Thoracic aorta (tissue), 2 donors: ENCODE data around the gene VPS35L. TPM values are rescaled to one million over a fixed set of nuclear protein-coding genes. Genes with fewer than 3 reads are reported as not detected.

Experiments
- ATAC-seq: fragments of 150-250 bp; one replicate; pipeline ENCODE4 v1.8.0; 2017; ENCODE audit warnings: low read depth; ENCODE audit not compliant: insufficient number of reproducible peaks, low FRiP score
- DNase-seq: peaks from one replicate; pipeline ENCODE4 v3.0.0-alpha.2; 2020; ENCODE audit warnings: low spot score
- H3K27ac ChIP-seq, 2 donors: fragments of 200-600 bp; sonication (generic); 1 replicate in 1 of 2; 2 replicates in 1 of 2; pipeline ENCODE4 v1.5.1; 2016; ENCODE audit warnings: mild to moderate bottlenecking in 2 of 2, moderate library complexity in 2 of 2
- H3K27me3 ChIP-seq: fragments of 200-600 bp; sonication (generic); replicated peaks from 2 replicates; pipeline ENCODE4 v1.6.0; 2016; ENCODE audit warnings: mild to moderate bottlenecking; ENCODE audit not compliant: insufficient read depth
- H3K36me3 ChIP-seq: fragments of 200-600 bp; sonication (generic); one replicate; pipeline ENCODE4 v1.5.1; 2016
- H3K4me1 ChIP-seq, 2 donors: fragments of 200-600 bp; sonication (generic); 1 replicate in 1 of 2; 2 replicates in 1 of 2; pipeline versions ENCODE4 v1.5.1 to v1.6.0; 2016; ENCODE audit warnings: low read depth in 2 of 2, mild to moderate bottlenecking in 1 of 2; ENCODE audit not compliant: control insufficient read depth in 1 of 2
- H3K4me3 ChIP-seq: fragments of 200-600 bp; sonication (generic); 2 replicates; pipeline ENCODE4 v1.5.1; 2016; ENCODE audit warnings: mild to moderate bottlenecking
- H3K9me3 ChIP-seq: fragments of 200-600 bp; sonication (generic); 2 replicates; pipeline ENCODE4 v1.5.1; 2016
- total RNA-seq, 2 donors: library from RNA; depleted of rRNA; stranded (reverse); fragments of >200 nt; gene quantifications; one replicate each; pipeline versions ENCODE4 v1.1.0 to v1.2.3, GENCODE V29; 2016
- TF ChIP-seq, protein P1 (sequence below): fragments of 200-600 bp; sonication (generic); IDR thresholded peaks from one replicate; pipeline ENCODE4 v1.5.1; 2019; ENCODE audit warnings: antibody characterized with exemption

VPS35L gene
- total RNA-seq, 2 donors from 2014 or later: 38.2 to 41.6 TPM

DNA sequence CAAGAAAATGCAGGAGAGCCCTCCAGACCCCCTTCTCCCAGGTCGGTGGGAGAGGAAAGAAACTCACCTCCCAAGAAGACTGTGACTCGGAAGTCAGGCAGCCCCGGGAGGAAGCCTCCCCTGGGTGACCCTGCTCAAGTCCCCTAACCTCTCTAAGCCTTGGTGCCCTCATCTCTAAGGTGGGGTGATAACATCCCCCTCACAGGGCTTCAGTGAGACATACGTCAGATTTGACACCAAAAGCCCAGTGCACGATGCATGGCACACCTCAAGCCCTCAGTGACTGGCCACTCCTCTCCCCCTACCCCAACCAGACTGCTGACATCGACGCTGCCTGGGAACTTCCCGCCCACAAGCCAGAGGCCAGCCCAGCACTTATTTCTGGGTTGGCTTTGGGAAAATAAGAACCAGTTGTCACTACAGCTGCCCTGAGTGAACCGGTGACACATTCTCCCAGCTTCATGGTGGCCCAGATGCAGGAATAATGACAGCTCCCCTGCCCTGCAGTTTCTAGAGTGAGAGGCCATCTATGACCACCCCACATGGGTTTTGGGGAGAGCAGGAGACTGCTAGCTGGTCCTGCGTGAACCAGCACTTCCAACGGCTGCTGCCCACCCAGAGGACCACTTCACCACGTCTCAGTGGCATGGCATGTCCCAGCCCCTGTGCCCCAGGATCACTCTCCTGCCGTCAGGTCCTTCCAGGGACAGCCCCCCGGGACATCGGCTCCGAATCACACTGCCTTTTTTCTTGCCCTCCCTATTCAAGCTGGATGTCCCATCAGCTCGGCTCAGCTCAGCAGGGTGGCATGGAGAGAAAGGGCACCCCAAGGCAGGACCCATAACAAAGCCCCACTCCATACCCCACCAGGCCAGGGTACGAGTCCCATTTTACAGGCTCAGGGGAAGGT is 153.0 kb downstream of the VPS35L start:
- Histone ChIP-seq H3K27me3 (no peaks in the 10 kb centered on the region), H3K27ac (no peak overlapping the region), H3K4me1 (no peaks in the 10 kb centered on the region), H3K36me3 (peaks cover 21% of the 10 kb centered on the region), H3K9me3 (no peaks in the 10 kb centered on the region), H3K4me3 (no peak overlapping the region)
- TF ChIP-seq, protein P1, sequence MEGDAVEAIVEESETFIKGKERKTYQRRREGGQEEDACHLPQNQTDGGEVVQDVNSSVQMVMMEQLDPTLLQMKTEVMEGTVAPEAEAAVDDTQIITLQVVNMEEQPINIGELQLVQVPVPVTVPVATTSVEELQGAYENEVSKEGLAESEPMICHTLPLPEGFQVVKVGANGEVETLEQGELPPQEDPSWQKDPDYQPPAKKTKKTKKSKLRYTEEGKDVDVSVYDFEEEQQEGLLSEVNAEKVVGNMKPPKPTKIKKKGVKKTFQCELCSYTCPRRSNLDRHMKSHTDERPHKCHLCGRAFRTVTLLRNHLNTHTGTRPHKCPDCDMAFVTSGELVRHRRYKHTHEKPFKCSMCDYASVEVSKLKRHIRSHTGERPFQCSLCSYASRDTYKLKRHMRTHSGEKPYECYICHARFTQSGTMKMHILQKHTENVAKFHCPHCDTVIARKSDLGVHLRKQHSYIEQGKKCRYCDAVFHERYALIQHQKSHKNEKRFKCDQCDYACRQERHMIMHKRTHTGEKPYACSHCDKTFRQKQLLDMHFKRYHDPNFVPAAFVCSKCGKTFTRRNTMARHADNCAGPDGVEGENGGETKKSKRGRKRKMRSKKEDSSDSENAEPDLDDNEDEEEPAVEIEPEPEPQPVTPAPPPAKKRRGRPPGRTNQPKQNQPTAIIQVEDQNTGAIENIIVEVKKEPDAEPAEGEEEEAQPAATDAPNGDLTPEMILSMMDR: no peak
- no peak for ATAC-seq
- no peak for DNase-seq

DNA sequence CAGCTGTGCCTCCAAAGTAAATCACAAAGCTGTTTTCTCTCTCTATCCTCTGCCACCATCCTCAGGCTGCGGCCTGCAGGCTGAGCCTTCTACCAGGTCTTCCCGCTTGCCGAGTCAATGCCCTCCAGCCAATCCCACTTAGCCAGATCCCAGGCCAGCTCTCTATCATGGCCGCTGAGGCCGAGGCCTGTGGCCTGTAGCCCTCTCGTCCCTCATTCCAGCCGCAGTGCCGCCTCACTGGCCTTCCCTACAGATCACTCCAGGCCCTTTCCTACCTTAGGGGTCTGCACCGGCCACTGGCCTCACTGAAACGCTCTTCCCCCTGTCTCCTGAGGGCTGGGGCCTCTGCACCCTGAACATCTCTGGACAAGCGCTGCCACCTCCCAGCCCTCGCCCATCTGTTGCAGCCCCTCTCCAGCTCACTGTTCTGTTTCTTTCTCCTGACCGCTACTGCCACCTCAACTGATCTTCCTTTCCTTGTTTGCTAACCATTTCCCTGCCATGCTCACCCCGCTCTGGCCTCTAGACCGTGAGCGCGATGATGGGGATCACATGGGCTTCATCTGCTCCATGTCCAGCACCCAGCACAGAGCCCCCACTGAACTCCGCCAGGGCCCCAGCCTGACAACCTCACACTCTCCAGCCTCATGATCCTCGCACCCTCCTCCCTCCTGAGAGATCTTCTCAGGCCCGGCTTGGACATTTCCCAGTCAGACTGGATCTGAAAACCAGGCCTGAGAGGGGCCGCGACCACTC is 154.1 kb downstream of the VPS35L start:
- H3K27ac ChIP-seq: no peak overlapping the region
- H3K4me1 ChIP-seq: no peaks in the 10 kb centered on the region
- peaks cover 27% of the 10 kb centered on the region for H3K36me3 ChIP-seq
- TF ChIP-seq, protein P1: no peak
- no peaks in the 10 kb centered on the region for H3K27me3 ChIP-seq
- no peaks in the 10 kb centered on the region for H3K9me3 ChIP-seq
- ATAC-seq (no peak), DNase-seq (no peak)
- no peak overlapping the region for H3K4me3 ChIP-seq

DNA sequence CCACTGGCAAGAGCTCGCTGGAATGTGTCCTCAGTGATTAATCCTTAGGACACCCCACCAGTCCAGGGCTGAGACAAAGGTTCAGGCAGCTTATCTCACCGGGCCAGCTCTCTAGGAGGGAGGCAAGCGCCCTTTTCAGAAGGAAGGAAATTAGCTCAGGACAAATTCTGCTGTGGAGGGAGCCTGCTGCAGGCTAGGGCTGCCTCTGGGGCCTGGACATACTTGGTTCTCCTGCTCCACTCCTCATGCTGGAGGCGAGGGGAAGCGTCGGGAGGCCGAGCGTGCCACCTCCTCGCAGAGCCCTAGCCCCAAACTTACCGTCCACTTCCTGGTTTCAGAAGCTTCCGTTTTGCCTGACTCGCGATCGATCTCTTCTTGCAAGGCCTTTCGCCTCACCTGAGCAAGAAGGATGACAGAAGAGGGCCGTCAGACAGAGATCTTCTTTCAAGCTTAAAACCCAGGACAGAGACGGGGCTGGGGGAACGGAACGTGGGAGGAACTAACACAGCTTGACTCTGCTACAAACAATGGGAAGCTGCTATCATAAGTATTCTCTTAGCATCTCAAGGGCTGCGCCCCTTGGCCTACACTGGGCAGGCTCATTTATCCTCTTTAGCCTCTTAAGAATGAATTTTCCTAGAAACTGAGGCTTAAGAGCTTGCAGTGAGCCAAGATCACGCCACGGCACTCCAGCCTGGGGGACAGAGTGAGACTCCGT is 154.8 kb downstream of the VPS35L start:
- Histone ChIP-seq H3K27me3 (no peaks in the 10 kb centered on the region), H3K9me3 (no peaks in the 10 kb centered on the region), H3K4me3 (no peak overlapping the region), H3K4me1 (no peaks in the 10 kb centered on the region), H3K36me3 (peaks cover 26% of the 10 kb centered on the region), H3K27ac (no peak overlapping the region)
- ATAC-seq: no peak
- no peak for DNase-seq
- TF ChIP-seq, protein P1: no peak

DNA sequence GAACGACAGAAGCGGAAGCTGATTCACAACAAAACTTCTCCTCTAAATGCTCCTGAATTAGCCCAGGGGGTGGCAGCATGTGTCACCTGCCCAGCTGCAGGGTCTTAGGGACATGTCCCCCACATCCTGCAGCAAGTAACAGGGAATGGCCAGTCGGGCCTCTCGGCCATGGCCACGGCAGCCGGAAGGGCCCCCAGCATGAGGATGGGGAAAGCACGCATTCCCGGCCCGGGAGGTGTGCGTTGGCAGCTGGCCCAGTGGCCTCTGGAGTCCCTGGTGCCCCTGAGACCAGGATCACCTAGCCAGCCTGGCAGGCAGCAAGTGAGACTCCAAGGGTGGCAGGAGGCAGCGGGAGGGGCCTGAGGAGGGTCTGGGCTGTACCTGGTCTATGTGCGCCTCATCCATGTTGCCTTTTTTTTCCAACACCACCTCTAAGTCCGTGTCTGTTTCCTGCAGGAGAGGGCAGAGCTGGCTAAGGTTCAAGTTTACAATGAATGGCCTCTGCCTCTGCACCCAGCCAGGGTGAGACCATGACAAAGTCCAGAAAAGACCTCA is 155.6 kb downstream of the VPS35L start:
- no peaks in the 10 kb centered on the region for H3K27me3 ChIP-seq
- TF ChIP-seq, protein P1: no peak
- H3K4me1 ChIP-seq: no peaks in the 10 kb centered on the region
- no peak overlapping the region for H3K4me3 ChIP-seq
- H3K36me3 ChIP-seq: peaks cover 26% of the 10 kb centered on the region
- no peak overlapping the region for H3K27ac ChIP-seq
- ATAC-seq (no peak), DNase-seq (no peak)
- no peaks in the 10 kb centered on the region for H3K9me3 ChIP-seq
